Inflammatory macrophage (primary cell): ENCODE data around the gene DPH7.
"Not testable (repeated sequence)": the region's sequence is repeated elsewhere in the genome, so short reads cannot be mapped to it uniquely, and the experiment has no call there.

Source experiments
- DNase-seq, 2 donors: peaks; one replicate each; pipeline ENCODE4 v3.0.0-alpha.2; 2020 to 2022
- total RNA-seq, 18 experiments: gene quantifications; one replicate each; lab custom pipeline; 2026; ENCODE audit warnings: mixed read lengths in 6 of 18, inconsistent platforms in 2 of 18; lab: John Stamatoyannopoulos, UW

The DPH7 gene
- total RNA-seq, result 2.4 to 15.0 (median 8.3) reads per million in 18 experiments

GRCh38 chr9:137578518-137579258 is at the start of gene DPH7:
Gene DPH7, minus strand, starts transcription at chr9:137578925. Its CDS starts 148 bp downstream, at chr9:137578777.
- peak; percentile 95 to 96 for DNase-seq

- DNase-seq, result not testable (repeated sequence)
Measured at GRCh38 chr9:137627406-137627805, 48.7 kb upstream of the DPH7 start.

GRCh38 chr9:137626464-137626863 is 47.7 kb upstream of the DPH7 start:
- no peak for DNase-seq

- DNase-seq, result peak in 1 of 2 donors; percentile 48
Measured at GRCh38 chr9:137622211-137622610, 43.5 kb upstream of the DPH7 start.

GRCh38 chr9:137621131-137621757 is 42.5 kb upstream of the DPH7 start:
- no peak for DNase-seq

- no peak for DNase-seq
Measured at GRCh38 chr9:137620581-137620980, 41.9 kb upstream of the DPH7 start.

- no peak for DNase-seq
Measured at GRCh38 chr9:137620048-137620405, 41.3 kb upstream of the DPH7 start.

GRCh38 chr9:137619240-137620047 is 40.7 kb upstream of the DPH7 start:
- DNase-seq, result peak; percentile 40 to 63

- DNase-seq, result peak; percentile 92 to 95
Measured at GRCh38 chr9:137618105-137619067, 39.7 kb upstream of the DPH7 start, which contains the start of gene EHMT1. Gene EHMT1, plus strand, starts transcription at chr9:137619005. Its CDS starts 24 bp downstream, at chr9:137619029.

- DNase-seq, result no peak
Measured at GRCh38 chr9:137615387-137615871, 36.7 kb upstream of the DPH7 start.

GRCh38 chr9:137614631-137615386 is 36.1 kb upstream of the DPH7 start:
- DNase-seq, result no peak

- DNase-seq, result no peak
Measured at GRCh38 chr9:137613738-137614523, 35.2 kb upstream of the DPH7 start.

- no peak for DNase-seq
Measured at GRCh38 chr9:137613259-137613658, 34.5 kb upstream of the DPH7 start.

- DNase-seq, result no peak
Measured at GRCh38 chr9:137612741-137613142, 34.0 kb upstream of the DPH7 start.

GRCh38 chr9:137611623-137612609 is 33.2 kb upstream of the DPH7 start:
- peak in 1 of 2 donors; percentile 22 for DNase-seq

GRCh38 chr9:137610944-137611343 is 32.2 kb upstream of the DPH7 start:
- no peak for DNase-seq

GRCh38 chr9:137607141-137607857 is 28.6 kb upstream of the DPH7 start:
- DNase-seq, result no peak

- no peak for DNase-seq
Measured at GRCh38 chr9:137606734-137607138, 28.0 kb upstream of the DPH7 start.
